ENCODE data around the gene SNRK. TPM values are rescaled to one million over a fixed set of nuclear protein-coding genes. Genes with fewer than 3 reads are reported as not detected.

The SNRK gene
- total and polyA plus RNA-seq, 2 of the 13 experiments (the other 11 are each of a cell fraction or from before 2014, with no cell fraction given), result 11.4 to 16.1 TPM

DNA sequence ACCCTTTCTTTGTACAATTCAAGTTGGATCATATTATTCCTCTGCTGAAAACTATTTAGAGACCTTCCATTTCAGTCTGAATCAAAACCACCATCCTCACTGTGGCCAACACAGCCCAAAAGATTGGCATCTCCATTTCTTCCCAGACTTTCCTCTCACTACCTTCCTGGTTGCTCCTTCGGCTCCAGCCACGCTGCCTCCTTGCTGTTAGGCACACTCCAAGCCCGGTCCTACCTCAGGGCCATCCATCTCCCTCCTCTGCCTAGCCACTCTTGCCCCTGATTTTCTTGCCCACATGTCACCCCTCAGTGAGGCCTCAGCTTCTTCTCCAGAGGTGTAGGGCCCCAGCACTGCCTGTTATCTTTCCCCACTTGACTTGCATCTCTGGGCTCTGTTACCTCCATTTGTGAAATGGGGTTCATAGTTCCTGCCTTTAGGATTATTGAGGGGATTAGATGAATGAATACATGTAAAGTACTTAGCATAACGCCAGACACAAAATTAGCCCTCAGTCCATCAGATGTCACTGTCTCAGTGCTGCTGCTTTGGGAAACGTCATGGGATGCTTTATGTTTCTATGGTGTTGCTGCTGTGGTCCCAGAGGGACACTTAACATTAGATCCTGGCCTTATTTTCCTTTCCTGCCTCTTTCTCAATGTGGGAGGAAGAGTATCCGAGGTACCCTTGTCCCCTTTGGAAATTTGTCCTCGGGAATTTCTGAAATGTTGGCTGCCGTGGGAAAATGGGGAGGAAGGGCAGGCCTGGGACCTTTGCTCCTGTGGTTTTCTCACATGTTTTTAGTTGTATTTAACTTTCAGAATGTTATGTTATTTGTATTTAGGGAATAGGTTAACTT lies 31.3 kb downstream of the SNRK start:
- Histone ChIP-seq H3K36me3 (replicated peaks in 1 of 2; ENCODE audit: control insufficient read depth in 1 of 2, insufficient read depth in 2 of 2, low read length in 2 of 2) (peaks cover 0 to 5% of the 10 kb centered on the region in 2 experiments; a peak in 2 of 5 replicates), H3K4me2 (ENCODE audit: low read depth, low read length) (peak overlapping the region; percentile 86), H3K4me3 (replicated peaks in 1 of 3; ENCODE audit: insufficient read depth in 1 of 3, low read depth in 2 of 3, low read length in 3 of 3) (peak overlapping the region; percentile 8 to 62 (median 31); a peak in 4 of 6 replicates), H3K9me3 (ENCODE audit: low read length) (no peaks in the 10 kb centered on the region), H3K4me1 (ENCODE audit: insufficient read depth, low read length) (peaks cover 76% of the 10 kb centered on the region), H2AFZ (ENCODE audit: low read length) (no peak overlapping the region), H4K20me1 (ENCODE audit: insufficient read depth, low read length) (no peaks in the 10 kb centered on the region), H3K9ac (ENCODE audit: insufficient read depth, low read depth, low read length) (peak overlapping the region; percentile 82), H3K27me3 (ENCODE audit: control insufficient read depth in 1 of 2, insufficient read depth in 2 of 2, low read length in 2 of 2) (no peaks in the 10 kb centered on the region), H3K27ac (ENCODE audit: extremely low read length, insufficient read depth, low read length) (peak overlapping the region; percentile 97), H3K79me2 (ENCODE audit: insufficient read depth, low read length) (peaks cover 88% of the 10 kb centered on the region)
- ChIA-PET CTCF (ENCODE audit: low intra/inter-chr PET ratio, low total read pairs) (interaction anchor here (0.6 kb wide), 1 partner anchor 78 kb away, joined by 3 read pairs; no protein-coding TSS in a partner anchor), POLR2A (no interaction called here)
- intact Hi-C loops (cut with micrococcal nuclease; ENCODE audit: unreplicated experiment), result loop anchor here (2.0 kb wide), 1 partner anchor 29 kb away; no protein-coding TSS in a partner anchor
- 14% methylated on average over 8 of the region's 8 CpGs for WGBS (ENCODE audit: low lambda C conversion rate)
- ATAC-seq (peak; percentile 48), DNase-seq (ENCODE audit: low spot score) (peak; percentile 70), FAIRE-seq (peak; percentile 26)
- in situ Hi-C loops (cut with HindIII; ENCODE audit: extremely low pct_ligation_motif_present, low pct_unique_long_range_greater_than_20kb), result no loop called here
- TSS peak; percentile 37 for BruUV-seq (replicated peaks)
- TF ChIP-seq ZNF672 (CRISPR knock-in tag; IDR thresholded peaks at IDR 0.05) (no peak), TEAD3 (CRISPR knock-in tag; optimal IDR thresholded peaks at IDR 0.05; ENCODE audit: borderline replicate concordance) (peak; percentile 66), POGZ (CRISPR knock-in tag; IDR thresholded peaks at IDR 0.05) (no peak), YEATS2 (CRISPR knock-in tag; IDR thresholded peaks at IDR 0.05; ENCODE audit: borderline replicate concordance) (no peak), TBX2 (CRISPR knock-in tag; IDR thresholded peaks at IDR 0.05; ENCODE audit: borderline replicate concordance) (no peak; the same call in 1 of the 2 replicates), ZNF737 (CRISPR knock-in tag; IDR thresholded peaks at IDR 0.05; ENCODE audit: borderline replicate concordance) (no peak), ZNF484 (CRISPR knock-in tag; IDR thresholded peaks at IDR 0.05; ENCODE audit: borderline replicate concordance, low read depth) (no peak), ZNF850 (CRISPR knock-in tag; conservative IDR thresholded peaks at IDR 0.05) (no peak), POLR2A (IDR thresholded peaks at IDR 0.05; ENCODE audit: insufficient read depth in 1 of 2, low read depth in 2 of 2, low read length in 2 of 2) (no peak), ZFP82 (CRISPR knock-in tag; IDR thresholded peaks at IDR 0.05; ENCODE audit: borderline replicate concordance) (no peak), GATAD1 (CRISPR knock-in tag; IDR thresholded peaks at IDR 0.05) (peak; percentile 2; the same call in 1 of the 2 replicates), ZNF430 (CRISPR knock-in tag; IDR thresholded peaks at IDR 0.05) (no peak), CREM (IDR thresholded peaks at IDR 0.05) (peak; percentile 27; the same call in 1 of the 2 replicates), CREM (CRISPR knock-in tag; IDR thresholded peaks at IDR 0.05) (no peak), SOX5 (CRISPR knock-in tag; IDR thresholded peaks at IDR 0.05; ENCODE audit: borderline replicate concordance) (peak; percentile 39; the same call in 1 of the 2 replicates), RARA (CRISPR knock-in tag; IDR thresholded peaks at IDR 0.05) (peak; percentile 47), RBFOX2 (IDR thresholded peaks at IDR 0.05; ENCODE audit: low read depth, low read length) (no peak), NCOR1 (IDR thresholded peaks at IDR 0.05; ENCODE audit: borderline replicate concordance, low read length) (peak; percentile 22; the same call in 1 of the 2 replicates), RBAK (CRISPR knock-in tag; IDR thresholded peaks at IDR 0.05) (no peak), ZSCAN12 (CRISPR knock-in tag; IDR thresholded peaks at IDR 0.05) (no peak), NR2F1 (CRISPR knock-in tag; IDR thresholded peaks at IDR 0.05) (no peak), SRSF9 (IDR thresholded peaks at IDR 0.05; ENCODE audit: borderline replicate concordance, insufficient read depth, low read depth, low read length, poor library complexity, severe bottlenecking) (no peak), FOXK1 (CRISPR knock-in tag; IDR thresholded peaks at IDR 0.05; ENCODE audit: borderline replicate concordance, low read depth) (no peak)

All from HepG2 (cell line).